ENCODE results near the gene PCDHA1. TPM values are rescaled to one million over a fixed set of nuclear protein-coding genes. Genes with fewer than 3 reads are reported as not detected.
"Not testable (repeated sequence)": the region's sequence is repeated elsewhere in the genome, so short reads cannot be mapped to it uniquely, and the experiment has no call there.

Gene PCDHA1
- total RNA-seq, 1 experiment from 2014 or later: not detected

GRCh38 chr5:140764177-140764973 is 21.6 kb upstream of the PCDHA1 start:
- Mint-ChIP-seq H3K27me3 (ENCODE audit: insufficient read depth, unreplicated experiment) (no peaks in the 10 kb centered on the region), H3K4me3 (ENCODE audit: unreplicated experiment) (no peak overlapping the region), H3K4me1 (ENCODE audit: insufficient read depth, unreplicated experiment) (no peaks in the 10 kb centered on the region), H3K27ac (ENCODE audit: low read depth, unreplicated experiment) (no peak overlapping the region), H3K9me3 (ENCODE audit: unreplicated experiment) (peaks cover 41% of the 10 kb centered on the region), H3K36me3 (ENCODE audit: insufficient read depth, unreplicated experiment) (no peaks in the 10 kb centered on the region)
- no peak for TF ChIP-seq CTCF (IDR thresholded peaks at IDR 0.05; ENCODE audit: unreplicated experiment)
- no TSS peak for BruUV-seq (replicated peaks)
- DNase-seq (ENCODE audit: unreplicated experiment): no peak
- intact Hi-C loops (cut with micrococcal nuclease): no loop called here
- ChIA-PET POLR2A (no interaction called here), CTCF (no interaction called here)

DNA sequence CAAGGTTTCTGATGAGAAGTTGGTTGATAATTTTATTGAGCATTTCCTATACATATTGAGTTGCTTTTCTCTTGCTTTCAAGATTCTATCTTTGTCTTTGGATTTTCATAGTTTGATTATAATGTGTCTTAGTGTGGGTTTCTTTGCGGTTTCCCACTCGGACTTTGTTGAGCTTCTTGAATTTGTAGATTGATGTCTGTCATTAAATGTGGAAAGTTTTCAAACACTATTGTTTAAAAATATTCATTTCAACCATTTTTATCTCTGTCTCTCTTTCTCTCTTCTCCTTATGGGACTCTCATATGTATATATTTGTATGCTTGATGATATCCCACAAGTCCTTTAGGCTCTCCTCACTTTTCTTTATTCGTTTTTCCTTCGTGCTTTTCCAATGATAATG is 18.5 kb upstream of the PCDHA1 start:
- CTCF ChIA-PET: interaction anchor here (0.7 kb wide), 1 partner anchor 10 kb away, joined by 3 read pairs; no protein-coding TSS in a partner anchor
- TF ChIP-seq CTCF (IDR thresholded peaks at IDR 0.05; ENCODE audit: unreplicated experiment): no peak
- Mint-ChIP-seq H3K27ac (ENCODE audit: low read depth, unreplicated experiment) (no peak overlapping the region), H3K27me3 (ENCODE audit: insufficient read depth, unreplicated experiment) (no peaks in the 10 kb centered on the region), H3K4me1 (ENCODE audit: insufficient read depth, unreplicated experiment) (no peaks in the 10 kb centered on the region), H3K36me3 (ENCODE audit: insufficient read depth, unreplicated experiment) (no peaks in the 10 kb centered on the region), H3K4me3 (ENCODE audit: unreplicated experiment) (no peak overlapping the region), H3K9me3 (ENCODE audit: unreplicated experiment) (peaks cover 62% of the 10 kb centered on the region)
- no peak for DNase-seq (ENCODE audit: unreplicated experiment)
- BruUV-seq (replicated peaks): no TSS peak
- POLR2A ChIA-PET: interaction anchor here (0.6 kb wide), 1 partner anchor 385 kb away, joined by 3 read pairs; no protein-coding TSS in a partner anchor
- intact Hi-C loops (cut with micrococcal nuclease): no loop called here

- POLR2A ChIA-PET: no interaction called here
- Mint-ChIP-seq H3K9me3 (ENCODE audit: unreplicated experiment) (peaks cover 66% of the 10 kb centered on the region), H3K36me3 (ENCODE audit: insufficient read depth, unreplicated experiment) (no peaks in the 10 kb centered on the region), H3K4me3 (ENCODE audit: unreplicated experiment) (no peak overlapping the region), H3K27me3 (ENCODE audit: insufficient read depth, unreplicated experiment) (no peaks in the 10 kb centered on the region), H3K4me1 (ENCODE audit: insufficient read depth, unreplicated experiment) (no peaks in the 10 kb centered on the region), H3K27ac (ENCODE audit: low read depth, unreplicated experiment) (no peak overlapping the region)
- no TSS peak for BruUV-seq (replicated peaks)
- DNase-seq (ENCODE audit: unreplicated experiment): no peak
- TF ChIP-seq CTCF (IDR thresholded peaks at IDR 0.05; ENCODE audit: unreplicated experiment): no peak
- CTCF ChIA-PET: interaction anchor here (1.1 kb wide), 1 partner anchor 25 kb away, joined by 4 read pairs; no protein-coding TSS in a partner anchor
- intact Hi-C loops (cut with micrococcal nuclease): no loop called here
Measured at GRCh38 chr5:140780512-140780911, 5.4 kb upstream of the PCDHA1 start.

- H3K27me3 Mint-ChIP-seq (ENCODE audit: insufficient read depth, unreplicated experiment); H3K36me3 Mint-ChIP-seq (ENCODE audit: insufficient read depth, unreplicated experiment); DNase-seq (ENCODE audit: unreplicated experiment); H3K4me3 Mint-ChIP-seq (ENCODE audit: unreplicated experiment); H3K27ac Mint-ChIP-seq (ENCODE audit: low read depth, unreplicated experiment); BruUV-seq (replicated peaks); H3K4me1 Mint-ChIP-seq (ENCODE audit: insufficient read depth, unreplicated experiment); intact Hi-C loops (cut with micrococcal nuclease); POLR2A ChIA-PET: not testable (repeated sequence)
- H3K9me3 Mint-ChIP-seq (ENCODE audit: unreplicated experiment): peaks cover 30% of the 10 kb centered on the region
- CTCF ChIA-PET: interaction anchor here (1.8 kb wide), 1 partner anchor 20 kb away, joined by 7 read pairs; the partner anchor contains the start of gene PCDHA4
Measured at GRCh38 chr5:140787422-140787821, 1.5 kb downstream of the PCDHA1 start.

DNA sequence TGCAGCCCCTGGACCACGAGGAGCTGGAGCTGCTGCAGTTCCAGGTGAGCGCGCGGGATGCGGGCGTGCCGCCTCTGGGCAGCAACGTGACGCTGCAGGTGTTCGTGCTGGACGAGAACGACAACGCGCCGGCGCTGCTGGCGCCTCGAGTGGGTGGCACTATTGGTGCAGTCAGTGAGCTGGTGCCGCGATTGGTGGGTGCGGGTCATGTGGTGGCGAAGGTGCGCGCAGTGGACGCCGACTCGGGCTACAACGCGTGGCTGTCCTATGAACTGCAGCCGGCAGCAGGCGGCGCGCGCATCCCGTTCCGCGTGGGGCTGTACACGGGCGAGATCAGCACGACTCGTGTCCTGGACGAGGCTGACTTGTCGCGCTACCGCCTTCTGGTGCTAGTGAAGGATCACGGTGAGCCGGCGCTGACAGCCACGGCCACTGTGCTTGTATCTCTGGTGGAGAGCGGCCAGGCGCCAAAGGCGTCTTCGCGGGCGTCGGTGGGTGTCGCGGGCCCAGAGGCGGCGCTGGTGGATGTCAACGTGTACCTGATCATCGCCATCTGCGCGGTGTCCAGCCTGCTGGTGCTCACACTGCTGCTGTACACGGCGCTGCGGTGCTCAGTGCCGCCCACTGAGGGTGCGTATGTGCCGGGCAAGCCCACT is 2.0 kb downstream of the PCDHA1 start:
- H3K9me3 Mint-ChIP-seq (ENCODE audit: unreplicated experiment): peaks cover 29% of the 10 kb centered on the region
- H3K27me3 Mint-ChIP-seq (ENCODE audit: insufficient read depth, unreplicated experiment); intact Hi-C loops (cut with micrococcal nuclease); H3K4me3 Mint-ChIP-seq (ENCODE audit: unreplicated experiment); H3K27ac Mint-ChIP-seq (ENCODE audit: low read depth, unreplicated experiment); POLR2A ChIA-PET; DNase-seq (ENCODE audit: unreplicated experiment); H3K4me1 Mint-ChIP-seq (ENCODE audit: insufficient read depth, unreplicated experiment); H3K36me3 Mint-ChIP-seq (ENCODE audit: insufficient read depth, unreplicated experiment); BruUV-seq (replicated peaks): not testable (repeated sequence)
- CTCF ChIA-PET: interaction anchor here (0.5 to 0.6 kb wide), 3 partner anchors 9 to 727 kb away, joined by 3 read pairs; no protein-coding TSS in a partner anchor
